ENCODE data around the gene IL1RAPL2.

DNA sequence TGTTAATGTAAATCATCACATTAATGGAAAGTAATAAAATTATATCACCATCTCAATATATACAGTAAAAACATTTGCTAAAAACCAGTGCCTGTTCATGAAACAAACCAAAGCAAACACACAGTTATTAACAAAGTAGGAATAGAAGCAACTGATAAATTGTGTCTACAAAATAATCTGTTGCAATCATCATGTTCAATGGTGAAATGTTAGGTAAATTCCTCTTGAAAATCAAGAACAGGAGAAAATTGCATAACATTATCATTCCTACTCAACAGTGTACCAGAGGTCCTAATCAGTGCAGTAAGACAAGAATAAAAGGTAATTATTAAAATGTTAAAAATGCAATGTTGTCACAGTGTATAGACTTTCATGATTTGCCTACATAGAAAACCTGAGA, 402.2 kb downstream of the IL1RAPL2 start:
- TF ChIP-seq CTCF (IDR thresholded peaks at IDR 0.05) (no peak), POLR2A (IDR thresholded peaks at IDR 0.05) (no peak)

All from heart left ventricle (tissue), 13 donors.